Lower leg skin (tissue), 4 donors: Measurements from ENCODE around the gene SREBF1. TPM values are rescaled to one million over a fixed set of nuclear protein-coding genes. Genes with fewer than 3 reads are reported as not detected.

Source experiments
- DNase-seq, 2 donors: peaks; one replicate each; pipeline ENCODE4 v3.0.0-alpha.2; 2019; ENCODE audit warnings: low spot score in 2 of 2
- H3K4me3 ChIP-seq: fragments of 200-600 bp; sonication (generic); 2 replicates; pipeline ENCODE4 v1.5.1; 2017; ENCODE audit warnings: mild to moderate bottlenecking, low read depth; ENCODE audit not compliant: poor library complexity, severe bottlenecking
- POLR2A ChIP-seq, 2 donors: fragments of 450-650 bp; IDR thresholded peaks; one replicate each; pipeline ENCODE4 v1.6.1; 2016 to 2017; ENCODE audit warnings: antibody characterized with exemption in 2 of 2, mild to moderate bottlenecking in 1 of 2, moderate library complexity in 1 of 2
- WGBS, 2 donors: methylation state at CpG; one replicate each; pipeline ENCODE4 v1.1.5; 2018; 5-methylcytosine and 5-hydroxymethylcytosine counted together
- intact Hi-C: fragments of 100-400 bp; cut with DNase I; formaldehyde crosslinking; loops from one replicate; pipeline ENCODE4 v1.15.0; 2023; ENCODE audit warnings: low total_unique reads
- total RNA-seq, 4 donors: library from RNA; depleted of rRNA; stranded (reverse); fragments of >200 nt; gene quantifications; one replicate each; pipeline ENCODE4 v1.1.0, GENCODE V29; 2016
- TF ChIP-seq, protein P1 (sequence below), 3 donors: fragments of 450-650 bp; IDR thresholded peaks; one replicate each; pipeline ENCODE4 v1.5.1; 2016; ENCODE audit warnings: antibody characterized with exemption in 3 of 3, mild to moderate bottlenecking in 3 of 3, moderate library complexity in 2 of 3

The SREBF1 gene
- total RNA-seq, 4 donors from 2014 or later: 54.3 to 146 (median 102) TPM

DNA sequence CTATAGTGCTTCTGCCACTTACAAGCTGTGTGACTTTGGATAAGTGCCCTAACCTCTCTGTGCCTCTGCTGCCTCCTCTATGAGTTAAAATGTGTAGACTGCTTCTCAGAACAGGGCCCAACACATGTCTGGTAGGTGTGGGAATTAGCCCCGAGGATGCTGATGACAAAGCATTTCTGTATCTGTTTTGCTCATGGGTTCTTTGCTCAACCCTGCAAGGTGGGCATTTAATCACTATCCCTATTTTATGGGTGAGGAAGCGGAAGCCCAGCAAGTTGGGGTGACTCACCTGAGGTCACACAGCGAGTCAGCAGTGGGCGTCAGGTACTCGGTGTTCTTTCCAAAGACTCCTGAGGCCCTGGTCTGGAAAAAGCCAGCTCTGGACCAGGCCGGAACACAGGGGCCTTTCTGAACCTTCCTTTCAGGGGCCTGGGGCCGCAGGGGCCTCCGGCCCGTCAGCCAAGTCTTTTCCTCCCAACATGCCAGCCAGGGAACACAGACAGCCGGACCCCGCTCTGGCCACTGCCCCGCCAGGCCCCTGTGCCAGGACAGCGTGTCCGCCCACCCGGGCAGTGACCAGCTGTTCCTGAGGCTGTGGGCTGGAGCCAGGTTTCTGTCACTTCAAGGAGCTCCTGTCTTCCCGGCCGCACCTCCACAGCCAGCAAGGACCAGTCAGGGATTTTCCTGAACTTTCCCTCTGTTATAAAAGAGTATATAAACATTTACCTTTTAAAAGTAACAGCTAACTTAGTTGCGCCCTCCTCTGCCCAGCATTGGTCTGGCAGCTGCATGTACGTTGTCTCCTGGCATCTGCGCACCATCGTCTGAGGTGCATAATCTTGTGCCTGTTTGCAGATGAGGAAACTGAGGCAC is 62.5 kb downstream of the SREBF1 start:
- TF ChIP-seq, protein P1, sequence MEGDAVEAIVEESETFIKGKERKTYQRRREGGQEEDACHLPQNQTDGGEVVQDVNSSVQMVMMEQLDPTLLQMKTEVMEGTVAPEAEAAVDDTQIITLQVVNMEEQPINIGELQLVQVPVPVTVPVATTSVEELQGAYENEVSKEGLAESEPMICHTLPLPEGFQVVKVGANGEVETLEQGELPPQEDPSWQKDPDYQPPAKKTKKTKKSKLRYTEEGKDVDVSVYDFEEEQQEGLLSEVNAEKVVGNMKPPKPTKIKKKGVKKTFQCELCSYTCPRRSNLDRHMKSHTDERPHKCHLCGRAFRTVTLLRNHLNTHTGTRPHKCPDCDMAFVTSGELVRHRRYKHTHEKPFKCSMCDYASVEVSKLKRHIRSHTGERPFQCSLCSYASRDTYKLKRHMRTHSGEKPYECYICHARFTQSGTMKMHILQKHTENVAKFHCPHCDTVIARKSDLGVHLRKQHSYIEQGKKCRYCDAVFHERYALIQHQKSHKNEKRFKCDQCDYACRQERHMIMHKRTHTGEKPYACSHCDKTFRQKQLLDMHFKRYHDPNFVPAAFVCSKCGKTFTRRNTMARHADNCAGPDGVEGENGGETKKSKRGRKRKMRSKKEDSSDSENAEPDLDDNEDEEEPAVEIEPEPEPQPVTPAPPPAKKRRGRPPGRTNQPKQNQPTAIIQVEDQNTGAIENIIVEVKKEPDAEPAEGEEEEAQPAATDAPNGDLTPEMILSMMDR (IDR thresholded peaks at IDR 0.05): no peak
- TF ChIP-seq POLR2A (IDR thresholded peaks at IDR 0.05): no peak
- 32 to 55% methylated on average over 11 to 21 of the region's 21 CpGs for whole genome bisulfite sequencing, 2 donors
- intact Hi-C loops: no loop called here
- no peak overlapping the region for H3K4me3 ChIP-seq
- no peak for DNase-seq

DNA sequence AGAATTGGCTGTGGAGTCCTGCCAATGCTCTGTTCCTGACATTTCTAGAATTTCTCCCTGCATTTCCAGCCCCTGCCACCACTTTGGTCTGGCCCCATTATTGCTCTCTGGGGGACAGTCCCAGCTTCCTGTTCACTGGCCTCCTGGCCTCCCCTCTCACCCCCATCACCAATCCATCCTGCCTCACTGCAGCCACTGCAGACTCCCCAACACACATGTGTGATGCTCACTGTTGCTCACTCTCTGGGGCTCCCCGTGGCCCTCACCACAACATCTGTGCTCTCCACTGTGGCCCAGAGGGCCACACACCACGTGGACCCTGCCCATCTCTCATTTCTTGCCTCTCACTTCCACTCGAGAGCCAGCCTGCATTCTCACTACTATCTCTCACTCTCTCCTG is 64.6 kb downstream of the SREBF1 start:
- intact Hi-C loops: no loop called here
- no peak overlapping the region for H3K4me3 ChIP-seq

DNA sequence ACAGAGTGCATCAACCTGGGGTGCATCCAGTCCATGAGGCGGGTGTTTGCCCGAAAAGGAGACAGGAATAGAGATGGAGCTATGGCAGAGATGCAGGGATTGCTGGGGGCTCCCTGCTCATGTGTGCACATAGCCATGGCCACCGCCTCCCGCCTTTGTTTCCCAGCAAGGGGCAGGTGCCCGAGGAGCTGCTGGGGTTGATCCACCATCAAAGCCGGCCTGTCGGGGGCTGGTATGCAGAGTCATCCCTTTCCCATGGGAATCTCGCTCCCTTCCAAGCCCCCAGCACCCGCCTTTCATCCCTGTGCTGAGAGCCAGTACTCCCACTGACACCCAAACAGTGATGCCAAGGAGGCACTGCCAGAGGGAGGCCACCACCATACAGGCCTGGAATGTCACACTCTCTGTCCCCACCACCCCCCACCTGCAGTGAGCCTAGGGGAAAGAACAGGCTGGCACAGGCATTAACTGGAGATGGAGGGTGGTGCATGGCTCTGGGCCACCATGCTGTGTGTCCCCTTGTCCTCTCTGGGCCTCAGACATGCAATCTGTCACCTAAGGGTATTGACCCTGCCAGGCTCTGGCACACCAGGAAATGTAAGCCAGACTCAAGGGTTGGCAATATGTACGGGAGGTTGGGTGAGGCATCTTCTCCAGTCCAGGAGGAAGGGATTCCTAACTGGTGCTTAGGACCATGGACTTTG is 65.1 kb downstream of the SREBF1 start:
- 91% methylated on average over 10 of the region's 10 CpGs for WGBS, 2 donors
- intact Hi-C loops: no loop called here
- no peak for DNase-seq
- TF ChIP-seq, protein P1 (IDR thresholded peaks at IDR 0.05): no peak
- TF ChIP-seq POLR2A (IDR thresholded peaks at IDR 0.05): no peak
- H3K4me3 ChIP-seq: no peak overlapping the region

More for the DNA sequence above, 64.6 kb downstream of the SREBF1 start:
- no peak for DNase-seq
- TF ChIP-seq, protein P1 (IDR thresholded peaks at IDR 0.05): no peak
- no peak for TF ChIP-seq POLR2A (IDR thresholded peaks at IDR 0.05)
- WGBS, 2 donors: 65% methylated on average over 3 of the region's 3 CpGs

DNA sequence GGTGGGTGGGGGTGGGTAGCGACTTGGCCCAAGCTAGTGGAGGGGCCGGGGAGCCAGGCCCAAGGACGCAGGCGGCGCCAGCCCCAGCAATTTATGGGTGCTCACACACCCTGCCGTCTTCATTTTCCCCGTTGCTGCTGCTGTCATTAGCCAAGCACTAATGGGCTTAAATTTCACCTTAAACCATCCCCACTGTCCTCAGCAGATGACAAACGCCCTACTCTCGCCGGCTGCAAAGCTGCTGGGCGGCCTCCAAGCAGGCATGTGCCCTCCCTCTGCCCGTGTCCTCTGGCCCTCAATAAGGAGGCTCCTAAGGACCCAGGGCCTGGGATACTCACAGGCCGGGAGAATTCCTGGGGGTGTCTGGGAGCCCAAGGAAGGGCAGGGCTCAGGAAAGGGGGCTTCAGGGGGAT is 66.1 kb downstream of the SREBF1 start:
- no peak overlapping the region for H3K4me3 ChIP-seq
- no peak for DNase-seq
- WGBS, 2 donors: 84 to 88% methylated on average over 9 to 13 of the region's 13 CpGs
- intact Hi-C loops: no loop called here
- no peak for TF ChIP-seq POLR2A (IDR thresholded peaks at IDR 0.05)
- TF ChIP-seq, protein P1 (IDR thresholded peaks at IDR 0.05): no peak

DNA sequence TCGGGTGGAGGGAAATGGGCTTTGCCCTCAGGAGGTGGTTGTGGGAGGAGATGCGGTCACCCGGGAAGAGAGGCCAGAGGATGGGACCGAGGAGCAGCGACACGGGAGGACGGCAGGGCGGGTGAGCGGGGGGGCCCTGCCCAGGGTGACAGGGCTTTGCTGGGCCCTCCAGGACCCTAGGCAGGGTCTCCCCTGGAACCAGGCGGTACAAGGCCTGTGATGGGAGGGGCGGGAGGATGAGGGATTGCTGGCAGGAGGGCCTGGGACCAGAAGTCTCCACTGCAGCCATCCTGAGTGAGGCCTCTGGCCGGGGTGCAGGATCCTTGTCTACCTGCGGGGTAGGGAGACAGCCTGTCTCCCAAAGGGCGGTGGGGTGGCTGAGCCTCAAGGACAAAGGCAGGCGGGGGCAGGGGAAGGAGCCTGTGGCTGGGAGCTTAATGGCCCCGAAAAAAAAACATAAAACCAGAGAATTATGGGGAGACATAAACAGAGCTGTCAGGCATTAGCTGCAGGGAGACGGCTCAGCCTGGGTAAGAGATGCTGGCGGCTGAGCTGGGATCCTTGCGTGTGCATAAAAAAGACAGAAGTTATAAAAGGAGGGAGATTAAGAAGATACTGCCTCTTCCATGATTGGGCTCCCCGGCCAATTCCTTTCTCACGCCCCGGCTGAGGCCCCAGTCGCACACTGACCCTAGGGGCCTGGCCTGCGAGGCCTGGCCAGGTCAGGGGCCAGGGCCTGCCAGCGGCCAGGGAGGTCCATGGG is 66.7 kb downstream of the SREBF1 start:
- H3K4me3 ChIP-seq: no peak overlapping the region
- no peak for TF ChIP-seq POLR2A (IDR thresholded peaks at IDR 0.05)
- TF ChIP-seq, protein P1 (IDR thresholded peaks at IDR 0.05): no peak
- DNase-seq: no peak
- WGBS, 2 donors: 81 to 91% methylated on average over 24 to 25 of the region's 25 CpGs
- intact Hi-C loops: no loop called here
